ENCODE measurements around the gene CSNK1G3.

Gene CSNK1G3

DNA sequence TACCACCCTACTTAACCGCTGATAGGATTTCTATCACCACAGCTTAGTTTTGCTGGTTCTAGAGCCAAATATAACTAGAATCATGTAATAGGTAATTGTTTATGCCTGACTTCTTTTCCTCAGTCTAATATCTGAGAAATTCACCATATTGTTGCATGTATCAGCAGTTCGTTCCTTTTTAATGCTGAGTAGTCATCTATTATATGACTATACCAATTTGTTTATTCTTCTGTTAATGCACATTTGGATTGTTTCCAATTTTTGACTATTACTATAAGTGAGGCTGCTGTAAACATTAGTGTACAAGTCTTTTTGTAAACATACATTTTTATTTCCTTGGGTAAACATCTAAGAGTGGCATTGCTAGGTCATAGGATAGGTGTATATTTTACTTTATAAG is 25.9 kb downstream of the CSNK1G3 start:
- no peak for DNase-seq
- Histone ChIP-seq H3K4me3 (ENCODE audit: control insufficient read depth in 1 of 7, extremely low read depth in 1 of 7, insufficient read depth in 4 of 7, low read depth in 2 of 7, low read length in 6 of 7) (no peak overlapping the region), H3K36me3 (ENCODE audit: control insufficient read depth in 4 of 4, insufficient read depth in 4 of 4, low read length in 3 of 4) (peaks cover 0 to 2% (median 0%) of the 10 kb centered on the region in 4 experiments), H3K4me1 (ENCODE audit: control extremely low read depth in 1 of 4, control insufficient read depth in 4 of 4, insufficient read depth in 4 of 4, low read length in 3 of 4) (no peaks in the 10 kb centered on the region), H3K9me3 (ENCODE audit: control extremely low read depth in 1 of 5, control insufficient read depth in 4 of 5, insufficient read depth in 2 of 5, low read depth in 1 of 5, low read length in 4 of 5) (peaks cover 0 to 3% (median 0%) of the 10 kb centered on the region in 5 experiments), H3K27ac (ENCODE audit: insufficient read depth in 1 of 2, low read depth in 1 of 2, low read length in 2 of 2, poor library complexity in 1 of 2, severe bottlenecking in 2 of 2) (no peak overlapping the region), H3K27me3 (replicated peaks in 2 of 5; ENCODE audit: control insufficient read depth in 4 of 5, insufficient read depth in 5 of 5, low read length in 4 of 5) (no peaks in the 10 kb centered on the region)
- CTCF ChIA-PET: no interaction called here
- POLR2A ChIA-PET: no interaction called here
- no CpG with 5 or more reads among the region's 2 CpGs for WGBS (ENCODE audit: insufficient coverage)

DNA sequence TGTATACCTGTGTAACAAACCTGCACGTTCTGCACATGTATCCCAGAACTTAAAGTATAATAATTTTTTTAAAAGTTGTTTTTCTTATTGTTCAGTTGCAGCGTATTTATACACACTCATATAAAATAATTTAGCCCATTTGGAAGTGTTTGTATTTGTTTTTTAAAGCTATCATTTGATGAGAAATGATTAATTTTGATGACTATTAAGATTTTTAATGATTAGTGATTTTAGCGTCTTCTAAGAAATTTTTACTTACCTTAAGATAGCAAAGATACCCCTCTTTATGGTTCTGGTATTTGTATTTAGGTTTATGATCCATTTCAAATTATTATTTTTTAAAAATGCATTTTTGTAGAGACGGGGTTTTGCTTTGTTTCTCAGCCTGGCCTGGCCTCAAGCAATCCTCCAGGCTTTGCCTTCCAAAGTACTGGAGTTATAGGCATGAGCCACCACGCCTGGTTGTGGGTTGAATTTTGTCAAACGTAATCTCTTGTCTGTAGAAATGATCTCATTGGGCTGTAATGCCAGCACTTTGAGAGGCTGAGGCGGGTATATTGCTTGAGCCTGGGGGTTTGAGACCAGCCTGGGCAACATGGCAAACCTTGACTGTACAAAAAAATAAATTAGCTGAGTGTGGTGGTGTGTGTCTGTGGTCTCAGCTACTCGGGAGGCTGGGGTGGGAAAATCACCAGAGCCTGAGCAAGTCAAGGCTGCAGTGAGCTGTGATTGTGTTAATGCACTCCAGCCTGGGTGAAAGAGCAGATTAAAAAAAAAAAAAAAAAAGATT is 26.9 kb downstream of the CSNK1G3 start:
- 86% methylated on average over 1 of the region's 8 CpGs for WGBS (ENCODE audit: insufficient coverage)
- POLR2A ChIA-PET: no interaction called here

DNA sequence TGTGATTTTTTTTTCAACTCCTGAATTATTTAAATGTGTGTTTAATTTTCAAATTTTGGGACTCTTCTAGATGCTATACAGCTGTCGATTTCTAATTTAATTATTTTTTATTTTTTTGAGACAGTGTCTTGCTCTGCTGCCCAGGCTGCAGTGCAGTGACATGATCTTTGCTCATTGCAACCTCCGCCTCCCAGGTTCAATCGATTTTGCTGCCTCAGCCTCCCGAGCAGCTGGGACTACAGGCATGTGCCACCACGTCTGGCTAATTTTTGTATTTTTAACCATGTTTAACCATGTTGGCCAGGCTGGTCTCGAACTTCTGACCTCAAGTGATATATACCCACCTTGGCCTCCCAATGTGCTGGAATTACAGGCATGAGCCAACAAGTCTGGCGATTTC is 28.6 kb downstream of the CSNK1G3 start:
- Histone ChIP-seq H3K4me1 (ENCODE audit: control extremely low read depth in 1 of 4, control insufficient read depth in 4 of 4, insufficient read depth in 4 of 4, low read length in 3 of 4) (no peaks in the 10 kb centered on the region), H3K27me3 (replicated peaks in 2 of 5; ENCODE audit: control insufficient read depth in 4 of 5, insufficient read depth in 5 of 5, low read length in 4 of 5) (no peaks in the 10 kb centered on the region), H3K27ac (ENCODE audit: insufficient read depth in 1 of 2, low read depth in 1 of 2, low read length in 2 of 2, poor library complexity in 1 of 2, severe bottlenecking in 2 of 2) (no peak overlapping the region), H3K9me3 (ENCODE audit: control extremely low read depth in 1 of 5, control insufficient read depth in 4 of 5, insufficient read depth in 2 of 5, low read depth in 1 of 5, low read length in 4 of 5) (peaks cover 0 to 3% (median 0%) of the 10 kb centered on the region in 5 experiments), H3K4me3 (ENCODE audit: control insufficient read depth in 1 of 7, extremely low read depth in 1 of 7, insufficient read depth in 4 of 7, low read depth in 2 of 7, low read length in 6 of 7) (no peak overlapping the region), H3K36me3 (ENCODE audit: control insufficient read depth in 4 of 4, insufficient read depth in 4 of 4, low read length in 3 of 4) (peaks cover 0 to 3% (median 0%) of the 10 kb centered on the region in 4 experiments)
- ChIA-PET POLR2A (no interaction called here), CTCF (no interaction called here)
- DNase-seq: no peak
- WGBS (ENCODE audit: insufficient coverage): 100% methylated on average over 5 of the region's 7 CpGs

More for the DNA sequence above, 26.9 kb downstream of the CSNK1G3 start:
- Histone ChIP-seq H3K36me3 (ENCODE audit: control insufficient read depth in 4 of 4, insufficient read depth in 4 of 4, low read length in 3 of 4) (peaks cover 0 to 2% (median 0%) of the 10 kb centered on the region in 4 experiments), H3K4me3 (ENCODE audit: control insufficient read depth in 1 of 7, extremely low read depth in 1 of 7, insufficient read depth in 4 of 7, low read depth in 2 of 7, low read length in 6 of 7) (no peak overlapping the region), H3K27ac (ENCODE audit: insufficient read depth in 1 of 2, low read depth in 1 of 2, low read length in 2 of 2, poor library complexity in 1 of 2, severe bottlenecking in 2 of 2) (no peak overlapping the region), H3K4me1 (ENCODE audit: control extremely low read depth in 1 of 4, control insufficient read depth in 4 of 4, insufficient read depth in 4 of 4, low read length in 3 of 4) (no peaks in the 10 kb centered on the region), H3K27me3 (replicated peaks in 2 of 5; ENCODE audit: control insufficient read depth in 4 of 5, insufficient read depth in 5 of 5, low read length in 4 of 5) (no peaks in the 10 kb centered on the region), H3K9me3 (ENCODE audit: control extremely low read depth in 1 of 5, control insufficient read depth in 4 of 5, insufficient read depth in 2 of 5, low read depth in 1 of 5, low read length in 4 of 5) (peaks cover 0 to 3% (median 0%) of the 10 kb centered on the region in 5 experiments)
- no peak for DNase-seq
- CTCF ChIA-PET: interaction anchor here (1.5 kb wide), 1 partner anchor 17 kb away, joined by 3 read pairs; no protein-coding TSS in a partner anchor

DNA sequence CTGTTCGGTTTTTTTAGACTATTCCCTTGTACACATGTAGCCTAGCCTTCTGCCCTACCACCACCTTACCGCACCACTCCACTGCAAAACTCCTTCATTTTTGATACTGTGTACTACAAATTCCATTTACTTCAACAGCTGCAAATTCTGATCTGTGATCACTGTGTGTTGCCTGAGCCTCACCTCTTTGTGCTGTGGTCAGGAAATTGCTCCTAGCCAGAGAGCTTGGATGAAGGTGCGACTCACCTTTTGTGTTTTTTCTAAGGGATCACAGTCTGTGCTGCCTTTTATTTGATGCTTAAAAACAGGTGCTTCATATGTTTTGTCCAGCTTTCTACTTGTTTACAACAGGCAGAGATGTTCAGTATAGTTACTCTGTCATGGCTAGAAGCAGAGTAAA is 31.5 kb downstream of the CSNK1G3 start:
- Histone ChIP-seq H3K4me1 (ENCODE audit: control extremely low read depth in 1 of 4, control insufficient read depth in 4 of 4, insufficient read depth in 4 of 4, low read length in 3 of 4) (no peaks in the 10 kb centered on the region), H3K4me3 (ENCODE audit: control insufficient read depth in 1 of 7, extremely low read depth in 1 of 7, insufficient read depth in 4 of 7, low read depth in 2 of 7, low read length in 6 of 7) (no peak overlapping the region), H3K36me3 (ENCODE audit: control insufficient read depth in 4 of 4, insufficient read depth in 4 of 4, low read length in 3 of 4) (peaks cover 0 to 5% (median under 1%) of the 10 kb centered on the region in 4 experiments), H3K27ac (ENCODE audit: insufficient read depth in 1 of 2, low read depth in 1 of 2, low read length in 2 of 2, poor library complexity in 1 of 2, severe bottlenecking in 2 of 2) (no peak overlapping the region), H3K9me3 (ENCODE audit: control extremely low read depth in 1 of 5, control insufficient read depth in 4 of 5, insufficient read depth in 2 of 5, low read depth in 1 of 5, low read length in 4 of 5) (peaks cover 0 to 3% (median 0%) of the 10 kb centered on the region in 5 experiments), H3K27me3 (replicated peaks in 2 of 5; ENCODE audit: control insufficient read depth in 4 of 5, insufficient read depth in 5 of 5, low read length in 4 of 5) (no peaks in the 10 kb centered on the region)
- 100% methylated on average over 3 of the region's 3 CpGs for WGBS (ENCODE audit: insufficient coverage)
- no peak for DNase-seq
- CTCF ChIA-PET: interaction anchor here (1.0 kb wide), 1 partner anchor 15 kb away, joined by 3 read pairs; no protein-coding TSS in a partner anchor
- POLR2A ChIA-PET: no interaction called here

DNA sequence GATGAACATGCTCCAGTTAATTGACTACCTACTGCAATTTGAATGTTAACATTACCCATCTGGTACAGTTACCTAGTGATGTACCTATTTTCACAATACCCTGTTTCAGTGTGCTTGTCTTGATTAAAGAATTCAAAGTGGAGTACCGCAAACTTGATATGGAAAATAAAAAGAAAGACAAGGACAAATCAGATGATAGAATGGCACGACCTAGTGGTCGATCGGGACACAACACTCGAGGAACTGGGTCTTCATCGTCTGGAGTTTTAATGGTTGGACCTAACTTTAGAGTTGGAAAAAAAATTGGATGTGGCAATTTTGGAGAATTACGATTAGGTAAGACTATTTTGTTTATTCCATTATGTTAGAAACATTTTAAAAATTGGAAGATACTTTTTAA is 33.5 kb downstream of the CSNK1G3 start:
- Histone ChIP-seq H3K4me1 (ENCODE audit: control extremely low read depth in 1 of 4, control insufficient read depth in 4 of 4, insufficient read depth in 4 of 4, low read length in 3 of 4) (peaks cover 0 to 6% (median 2%) of the 10 kb centered on the region in 4 experiments), H3K36me3 (ENCODE audit: control insufficient read depth in 4 of 4, insufficient read depth in 4 of 4, low read length in 3 of 4) (peaks cover 2 to 5% (median 4%) of the 10 kb centered on the region in 4 experiments), H3K27ac (ENCODE audit: insufficient read depth in 1 of 2, low read depth in 1 of 2, low read length in 2 of 2, poor library complexity in 1 of 2, severe bottlenecking in 2 of 2) (no peak overlapping the region), H3K4me3 (ENCODE audit: control insufficient read depth in 1 of 7, extremely low read depth in 1 of 7, insufficient read depth in 4 of 7, low read depth in 2 of 7, low read length in 6 of 7) (no peak overlapping the region), H3K27me3 (replicated peaks in 2 of 5; ENCODE audit: control insufficient read depth in 4 of 5, insufficient read depth in 5 of 5, low read length in 4 of 5) (no peaks in the 10 kb centered on the region), H3K9me3 (ENCODE audit: control extremely low read depth in 1 of 5, control insufficient read depth in 4 of 5, insufficient read depth in 2 of 5, low read depth in 1 of 5, low read length in 4 of 5) (peaks cover 0 to 3% (median 0%) of the 10 kb centered on the region in 5 experiments)
- DNase-seq: peak in 2 of 3 donors; percentile 24 to 29
- ChIA-PET CTCF (interaction anchor here (0.7 kb wide), 1 partner anchor 122 kb away, joined by 5 read pairs; the partner anchor contains the start of gene CEP120), POLR2A (no interaction called here)
- 96% methylated on average over 6 of the region's 7 CpGs for WGBS (ENCODE audit: insufficient coverage)

DNA sequence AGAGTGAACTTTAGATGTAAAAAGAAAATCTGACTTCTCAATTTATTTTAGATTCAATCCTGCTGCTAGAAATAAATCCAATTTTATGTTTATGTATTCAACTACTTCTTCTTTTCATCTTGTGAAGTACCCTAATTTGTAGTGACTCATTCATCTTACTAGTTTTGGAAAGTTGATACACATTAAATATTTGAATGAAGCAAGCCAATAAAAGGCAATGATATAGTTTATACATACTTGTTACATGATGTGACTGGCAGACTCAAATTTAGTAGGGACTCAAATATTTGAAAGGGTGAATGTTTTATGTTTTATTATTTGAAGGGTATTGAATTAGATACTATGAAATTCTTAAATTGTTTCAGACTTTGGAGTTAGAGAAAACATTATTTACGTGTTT is 34.7 kb downstream of the CSNK1G3 start:
- ChIA-PET CTCF (no interaction called here), POLR2A (no interaction called here)
- H3K9me3 ChIP-seq (ENCODE audit: control extremely low read depth in 1 of 5, control insufficient read depth in 4 of 5, insufficient read depth in 2 of 5, low read depth in 1 of 5, low read length in 4 of 5): peaks cover 0 to 3% (median 0%) of the 10 kb centered on the region in 5 experiments
- H3K27ac ChIP-seq (ENCODE audit: insufficient read depth in 1 of 2, low read depth in 1 of 2, low read length in 2 of 2, poor library complexity in 1 of 2, severe bottlenecking in 2 of 2): no peak overlapping the region
- no peak overlapping the region for H3K4me3 ChIP-seq (ENCODE audit: control insufficient read depth in 1 of 7, extremely low read depth in 1 of 7, insufficient read depth in 4 of 7, low read depth in 2 of 7, low read length in 6 of 7)
- H3K36me3 ChIP-seq (ENCODE audit: control insufficient read depth in 4 of 4, insufficient read depth in 4 of 4, low read length in 3 of 4): peaks cover 2 to 7% (median 4%) of the 10 kb centered on the region in 4 experiments
- peaks cover 0 to 6% (median 2%) of the 10 kb centered on the region in 4 experiments for H3K4me1 ChIP-seq (ENCODE audit: control extremely low read depth in 1 of 4, control insufficient read depth in 4 of 4, insufficient read depth in 4 of 4, low read length in 3 of 4)
- no peaks in the 10 kb centered on the region for H3K27me3 ChIP-seq (replicated peaks in 2 of 5; ENCODE audit: control insufficient read depth in 4 of 5, insufficient read depth in 5 of 5, low read length in 4 of 5)
- no peak for DNase-seq
- WGBS (ENCODE audit: insufficient coverage): no CpG with 5 or more reads among the region's 1 CpG

DNA sequence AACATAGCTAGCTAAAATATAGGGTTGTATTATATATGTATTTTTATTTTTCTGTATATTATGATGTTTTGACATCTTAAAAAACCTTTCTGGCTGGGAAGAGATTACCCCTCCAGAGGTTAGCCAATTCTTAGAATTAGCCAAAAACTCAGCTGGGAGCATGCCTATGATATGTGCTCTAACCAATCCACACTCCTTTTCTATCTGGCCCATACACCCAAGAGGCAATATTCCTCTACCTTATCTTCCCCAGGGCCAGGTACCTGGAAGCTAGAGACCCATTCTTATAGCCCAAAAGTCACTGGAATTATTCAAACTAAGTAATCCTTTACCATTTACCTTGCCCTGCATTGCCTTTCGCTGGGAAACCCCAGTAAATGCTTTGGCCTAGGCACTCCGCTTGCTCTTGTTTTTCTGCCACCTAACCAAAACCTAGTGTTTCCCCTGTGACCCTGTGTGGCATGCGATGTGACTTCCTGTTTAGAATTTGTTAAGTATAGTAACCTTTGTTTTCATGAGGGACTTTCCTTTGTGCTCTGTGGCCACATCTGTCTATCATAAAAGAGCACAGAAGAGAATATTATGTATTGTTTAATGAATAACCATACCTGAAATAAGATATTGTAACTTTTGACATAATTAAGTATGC is 37.4 kb downstream of the CSNK1G3 start:
- ChIA-PET CTCF (interaction anchor here (0.6 to 1.5 kb wide), 2 partner anchors 12 to 35 kb away, joined by 3 read pairs; no protein-coding TSS in a partner anchor), POLR2A (no interaction called here)
- peak; percentile 6 to 57 (median 54) for DNase-seq
- H3K4me1 ChIP-seq (ENCODE audit: control extremely low read depth in 1 of 4, control insufficient read depth in 4 of 4, insufficient read depth in 4 of 4, low read length in 3 of 4): peaks cover 0 to 6% (median 2%) of the 10 kb centered on the region in 4 experiments
- 90% methylated on average over 1 of the region's 3 CpGs for WGBS (ENCODE audit: insufficient coverage)
- no peak overlapping the region for H3K4me3 ChIP-seq (ENCODE audit: control insufficient read depth in 1 of 7, extremely low read depth in 1 of 7, insufficient read depth in 4 of 7, low read depth in 2 of 7, low read length in 6 of 7)
- peaks cover 2 to 7% (median 4%) of the 10 kb centered on the region in 4 experiments for H3K36me3 ChIP-seq (ENCODE audit: control insufficient read depth in 4 of 4, insufficient read depth in 4 of 4, low read length in 3 of 4)
- peaks cover 0 to 3% (median 0%) of the 10 kb centered on the region in 5 experiments for H3K9me3 ChIP-seq (ENCODE audit: control extremely low read depth in 1 of 5, control insufficient read depth in 4 of 5, insufficient read depth in 2 of 5, low read depth in 1 of 5, low read length in 4 of 5)
- H3K27me3 ChIP-seq (replicated peaks in 2 of 5; ENCODE audit: control insufficient read depth in 4 of 5, insufficient read depth in 5 of 5, low read length in 4 of 5): no peaks in the 10 kb centered on the region
- H3K27ac ChIP-seq (ENCODE audit: insufficient read depth in 1 of 2, low read depth in 1 of 2, low read length in 2 of 2, poor library complexity in 1 of 2, severe bottlenecking in 2 of 2): no peak overlapping the region
